ENCODE results near the gene ARID3A. TPM values are rescaled to one million over a fixed set of nuclear protein-coding genes. Genes with fewer than 3 reads are reported as not detected.

Gene ARID3A
- total and polyA plus RNA-seq, 12 donors = 3.0 to 11.7 (median 5.0) TPM

- H3K9me3 ChIP-seq = no peaks in the 10 kb centered on the region
- TF ChIP-seq, protein P1, sequence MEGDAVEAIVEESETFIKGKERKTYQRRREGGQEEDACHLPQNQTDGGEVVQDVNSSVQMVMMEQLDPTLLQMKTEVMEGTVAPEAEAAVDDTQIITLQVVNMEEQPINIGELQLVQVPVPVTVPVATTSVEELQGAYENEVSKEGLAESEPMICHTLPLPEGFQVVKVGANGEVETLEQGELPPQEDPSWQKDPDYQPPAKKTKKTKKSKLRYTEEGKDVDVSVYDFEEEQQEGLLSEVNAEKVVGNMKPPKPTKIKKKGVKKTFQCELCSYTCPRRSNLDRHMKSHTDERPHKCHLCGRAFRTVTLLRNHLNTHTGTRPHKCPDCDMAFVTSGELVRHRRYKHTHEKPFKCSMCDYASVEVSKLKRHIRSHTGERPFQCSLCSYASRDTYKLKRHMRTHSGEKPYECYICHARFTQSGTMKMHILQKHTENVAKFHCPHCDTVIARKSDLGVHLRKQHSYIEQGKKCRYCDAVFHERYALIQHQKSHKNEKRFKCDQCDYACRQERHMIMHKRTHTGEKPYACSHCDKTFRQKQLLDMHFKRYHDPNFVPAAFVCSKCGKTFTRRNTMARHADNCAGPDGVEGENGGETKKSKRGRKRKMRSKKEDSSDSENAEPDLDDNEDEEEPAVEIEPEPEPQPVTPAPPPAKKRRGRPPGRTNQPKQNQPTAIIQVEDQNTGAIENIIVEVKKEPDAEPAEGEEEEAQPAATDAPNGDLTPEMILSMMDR (IDR thresholded peaks at IDR 0.05) = no peak
- peak overlapping the region in 8 of 10 donors; percentile 29 to 48 (median 38) for H3K4me3 ChIP-seq
- no peak for DNase-seq
- intact Hi-C loops (cut with DNase I) = loop anchor here in 5 of 10 donors (5.0 kb wide), 4 partner anchors 54 to 149 kb away; partner anchors contain the start of gene CFD (in 1 of the 5)
- no peaks in the 10 kb centered on the region for H3K36me3 ChIP-seq
- WGBS, 2 donors = 16% methylated on average over 35 of the region's 35 CpGs
- H3K4me1 ChIP-seq = peaks cover 13 to 55% (median 38%) of the 10 kb centered on the region in 9 donors
- ATAC-seq = no peak
- no peak overlapping the region for H3K27ac ChIP-seq
- peaks cover 30 to 57% (median 55%) of the 10 kb centered on the region in 7 donors for H3K27me3 ChIP-seq
Measured at GRCh38 chr19:916645-917322, 9.1 kb upstream of the ARID3A start.

DNA sequence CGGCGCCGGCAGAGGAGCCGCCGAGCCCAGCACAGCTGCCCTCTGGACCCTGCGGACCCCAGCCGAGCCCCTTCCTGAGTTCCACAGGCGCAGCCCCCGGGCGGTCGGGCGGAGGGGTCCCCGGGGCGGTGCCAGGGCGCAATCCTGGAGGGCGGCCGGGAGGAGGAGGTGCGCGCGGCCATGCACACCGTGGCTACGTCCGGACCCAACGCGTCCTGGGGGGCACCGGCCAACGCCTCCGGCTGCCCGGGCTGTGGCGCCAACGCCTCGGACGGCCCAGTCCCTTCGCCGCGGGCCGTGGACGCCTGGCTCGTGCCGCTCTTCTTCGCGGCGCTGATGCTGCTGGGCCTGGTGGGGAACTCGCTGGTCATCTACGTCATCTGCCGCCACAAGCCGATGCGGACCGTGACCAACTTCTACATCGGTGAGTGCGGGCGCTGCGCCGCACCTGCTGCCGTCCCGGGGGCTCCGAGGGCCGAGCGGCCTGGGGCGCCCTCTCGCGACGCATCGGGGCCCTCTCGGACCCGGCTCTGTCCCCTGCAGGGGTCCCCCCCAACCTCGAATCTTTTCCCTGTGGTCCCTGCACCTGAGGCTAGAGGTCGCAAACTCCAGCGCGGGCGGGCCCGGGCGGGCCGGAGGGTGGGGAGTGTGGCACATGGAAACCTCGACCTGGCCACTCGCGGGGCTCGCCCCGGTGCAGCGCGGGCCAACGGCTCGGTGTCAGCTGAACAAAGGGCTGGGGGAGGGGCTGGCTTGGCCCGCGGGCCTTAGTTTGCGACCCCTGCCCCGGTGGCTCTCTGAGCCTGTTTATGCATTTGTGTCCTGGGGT, 8.3 kb upstream of the ARID3A start, which contains the start of gene KISS1R:
Gene KISS1R (plus strand): TSS at position 11 of the 829 bp plus-strand sequence. CDS start 170 bp downstream, at position 181.
- H3K4me1 ChIP-seq = peaks cover 13 to 58% (median 38%) of the 10 kb centered on the region in 9 donors
- WGBS, 2 donors = 1% methylated on average over 86 to 87 of the region's 87 CpGs
- H3K27me3 ChIP-seq = peaks cover 30 to 57% (median 55%) of the 10 kb centered on the region in 7 donors
- H3K27ac ChIP-seq = no peak within 1 kb of the TSS
- DNase-seq (no peak), ATAC-seq (no peak)
- no peaks in the 10 kb centered on the region for H3K9me3 ChIP-seq
- intact Hi-C loops (cut with DNase I) = loop anchor here in 5 of 10 donors (5.0 kb wide), 4 partner anchors 55 to 150 kb away; partner anchors contain the start of gene CFD (in 1 of the 5)
- no peaks in the 10 kb centered on the region for H3K36me3 ChIP-seq
- TF ChIP-seq, protein P1 (IDR thresholded peaks at IDR 0.05) = peak in 7 of 9 donors; percentile 19 to 63 (median 56)
- H3K4me3 ChIP-seq = peak within 1 kb of the TSS in 9 of 10 donors; percentile 3 to 48 (median 37)

DNA sequence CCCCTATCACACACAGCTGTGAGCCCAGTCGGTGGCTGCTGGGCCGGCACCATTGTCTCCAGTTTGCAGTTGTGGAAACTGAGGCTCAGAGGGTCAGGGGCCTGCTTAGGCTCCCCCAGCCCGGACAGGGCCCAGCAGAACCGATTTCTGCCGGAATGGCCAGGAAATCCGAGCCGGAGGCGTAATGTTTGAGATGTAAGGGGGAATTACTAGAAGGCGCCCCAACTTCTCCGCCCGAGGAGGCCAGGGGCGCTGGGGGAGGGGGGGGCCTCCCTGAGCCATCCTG, 7.7 kb upstream of the ARID3A start:
- Histone ChIP-seq H3K9me3 (no peaks in the 10 kb centered on the region), H3K27ac (no peak overlapping the region), H3K36me3 (no peaks in the 10 kb centered on the region), H3K27me3 (peaks cover 30 to 57% (median 55%) of the 10 kb centered on the region in 7 donors), H3K4me3 (peak overlapping the region in 5 of 10 donors; percentile 29 to 48 (median 39)), H3K4me1 (peaks cover 13 to 58% (median 38%) of the 10 kb centered on the region in 9 donors)
- WGBS, 2 donors = 2 to 4% methylated on average over 12 of the region's 12 CpGs
- intact Hi-C loops (cut with DNase I) = loop anchor here in 5 of 10 donors (5.0 kb wide), 4 partner anchors 56 to 151 kb away; partner anchors contain the start of gene CFD (in 1 of the 5)
- ATAC-seq = no peak
- TF ChIP-seq, protein P1 (IDR thresholded peaks at IDR 0.05) = no peak
- DNase-seq = no peak

All from heart right ventricle (tissue), 16 donors.